GM15510 (cell line): Measurements from ENCODE around the gene OBP2B.

Experiments used
- POLR2A ChIP-seq: IDR thresholded peaks from 3 replicates; pipeline ENCODE4 v1.6.1; 2011; ENCODE audit warnings: borderline replicate concordance; ENCODE audit not compliant: insufficient read length; ENCODE audit errors: extremely low read depth

The OBP2B gene

DNA sequence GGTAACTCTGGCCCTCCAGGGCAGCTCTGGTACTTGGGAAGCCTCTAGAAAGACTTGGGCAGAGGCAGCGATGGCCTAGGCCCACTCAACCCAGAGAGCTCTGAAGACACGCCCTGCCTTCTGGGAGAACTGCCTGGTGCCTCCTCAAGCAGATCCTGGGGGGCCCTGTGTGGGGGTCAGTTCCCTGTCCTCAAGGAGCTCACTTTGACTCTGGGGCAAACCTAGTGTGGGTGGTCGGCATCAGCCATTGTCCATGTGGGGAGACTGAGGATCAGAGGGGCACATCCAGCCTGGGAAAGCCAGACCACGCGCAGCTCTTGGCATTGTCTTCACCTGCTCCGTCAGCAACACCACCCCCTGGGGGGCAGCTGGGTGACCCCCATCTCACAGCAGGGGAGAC, 37.9 kb upstream of the OBP2B start:
- no peak for TF ChIP-seq POLR2A

- no peak for TF ChIP-seq POLR2A
Measured at GRCh38 chr9:133246562-133246961, 37.5 kb upstream of the OBP2B start.

DNA sequence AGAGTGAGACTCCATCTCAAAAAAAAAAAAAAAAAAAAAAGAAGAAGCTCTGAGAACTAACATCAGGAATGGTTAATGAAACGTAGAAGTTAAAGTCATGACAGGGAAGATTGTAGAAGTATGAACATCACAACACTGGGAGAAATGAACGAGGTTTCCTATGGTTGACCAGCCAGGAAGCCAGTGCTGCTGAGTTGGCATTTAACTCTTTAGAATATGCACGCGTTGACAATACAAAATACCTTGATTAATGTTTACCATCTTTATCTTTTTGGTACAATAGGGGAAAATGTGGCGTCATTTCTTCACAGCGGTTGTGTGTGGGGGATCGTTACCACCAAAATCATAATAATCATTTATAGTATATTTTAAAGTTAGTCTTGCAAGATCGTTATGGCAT, 33.9 kb upstream of the OBP2B start:
- TF ChIP-seq POLR2A = no peak

- TF ChIP-seq POLR2A = no peak
Measured at GRCh38 chr9:133242241-133242640, 33.2 kb upstream of the OBP2B start.

DNA sequence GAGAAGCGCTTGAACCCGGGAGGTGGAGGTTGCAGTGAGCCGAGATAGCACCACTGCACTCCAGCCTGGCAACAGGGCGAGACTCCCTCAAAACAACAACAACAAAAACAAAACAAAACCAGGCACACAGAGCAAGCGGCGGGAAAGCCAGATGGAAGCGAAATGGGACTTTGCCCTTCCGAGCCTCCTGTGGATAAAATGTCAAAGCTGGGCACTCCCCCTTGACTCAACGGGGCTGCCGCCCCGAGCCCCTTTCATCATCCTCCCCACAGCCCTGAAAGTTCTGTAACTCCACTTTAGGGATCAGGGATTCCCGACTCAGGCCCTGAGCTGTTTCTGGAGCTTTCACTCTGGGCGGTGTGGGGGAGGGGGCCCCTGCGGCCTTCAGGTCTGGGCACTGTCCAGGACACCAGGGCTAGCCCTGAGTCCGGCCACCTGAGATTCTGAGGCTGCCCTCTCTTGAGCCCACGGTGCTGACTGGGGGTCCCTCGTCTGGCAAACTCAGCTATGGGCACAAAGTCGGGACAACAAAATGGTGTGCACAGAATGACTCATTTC, 30.6 kb upstream of the OBP2B start:
- no peak for TF ChIP-seq POLR2A

GRCh38 chr9:133238851-133239532, 29.9 kb upstream of the OBP2B start:
- no peak for TF ChIP-seq POLR2A

- TF ChIP-seq POLR2A = no peak
Measured at GRCh38 chr9:133238272-133238850, 29.3 kb upstream of the OBP2B start.

- no peak for TF ChIP-seq POLR2A
Measured at GRCh38 chr9:133237035-133237731, 28.1 kb upstream of the OBP2B start.

DNA sequence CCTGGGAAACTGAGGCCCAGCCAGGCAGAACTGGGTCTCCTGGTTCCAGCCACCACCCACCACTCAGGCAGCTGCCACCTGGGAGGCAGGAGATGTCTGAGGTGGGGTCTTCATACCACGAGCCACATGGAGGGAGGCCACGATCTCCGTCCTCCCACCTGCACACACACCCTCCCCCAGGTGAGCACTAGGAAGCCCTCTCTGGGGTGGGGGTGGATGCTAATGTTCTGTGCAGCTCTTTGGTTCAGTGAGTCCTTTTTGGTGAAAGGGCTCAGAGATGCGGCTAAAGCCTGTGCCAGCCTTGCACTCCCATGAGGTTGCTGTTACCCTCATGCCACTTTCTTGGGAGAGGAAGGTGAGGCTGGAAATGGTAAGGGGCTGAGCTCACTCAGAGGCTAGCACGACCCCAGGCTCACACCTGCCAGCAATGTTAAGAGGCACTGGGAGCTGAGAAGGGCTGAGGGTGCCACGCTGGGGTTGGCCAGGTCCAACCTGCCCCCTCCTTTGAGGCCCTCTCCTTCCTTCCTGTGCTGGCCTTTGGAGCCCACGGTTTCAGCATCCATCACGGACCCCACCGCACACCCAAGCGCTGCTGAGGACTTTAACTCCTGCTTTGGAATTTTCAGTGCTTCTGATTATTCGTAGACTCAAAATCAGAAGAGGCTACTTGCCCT, 26.6 kb upstream of the OBP2B start:
- no peak for TF ChIP-seq POLR2A

GRCh38 chr9:133234577-133235322, 25.7 kb upstream of the OBP2B start:
- TF ChIP-seq POLR2A = no peak

- TF ChIP-seq POLR2A = no peak
Measured at GRCh38 chr9:133233681-133234432, 24.8 kb upstream of the OBP2B start.

- no peak for TF ChIP-seq POLR2A
Measured at GRCh38 chr9:133230093-133230492, 21.0 kb upstream of the OBP2B start.

DNA sequence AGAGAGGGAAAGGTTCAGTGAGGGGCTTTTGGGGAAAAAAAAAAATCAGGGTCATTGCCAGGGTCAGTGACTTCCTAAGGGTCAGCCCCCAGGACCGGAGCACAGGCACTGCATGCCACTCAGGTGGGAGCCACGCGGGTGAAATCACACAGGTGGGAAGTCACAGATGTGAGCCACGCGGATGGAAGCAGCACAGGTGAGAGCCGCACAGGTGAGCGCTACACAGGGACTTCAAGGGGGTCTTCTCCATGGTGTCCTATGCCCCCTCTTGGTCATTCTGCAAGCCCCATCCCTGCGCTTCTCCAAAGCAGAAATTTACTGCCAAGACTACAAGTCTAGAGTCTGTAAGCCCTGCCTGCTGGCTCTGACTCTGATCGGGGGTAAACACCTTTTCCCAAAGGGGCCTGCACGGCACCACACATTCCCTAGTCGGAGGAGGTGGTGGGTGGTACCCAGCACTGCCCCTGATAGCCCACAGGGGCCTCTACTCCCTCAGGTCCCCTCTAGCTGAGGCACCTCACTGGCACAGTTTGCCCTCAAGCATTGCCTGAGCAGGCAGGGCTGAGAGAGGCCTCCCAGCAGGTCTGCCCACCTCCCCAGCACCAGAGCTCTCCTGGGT, 18.3 kb upstream of the OBP2B start:
- TF ChIP-seq POLR2A = no peak
